Hepatocyte (in vitro differentiated cells): ENCODE measurements around the gene MLC1.

ENCODE experiments used
- CTCF ChIP-seq: fragments of 200-600 bp; sonication (generic); IDR thresholded peaks from 2 replicates; pipeline ENCODE4 v1.5.1; 2016; ENCODE audit warnings: antibody characterized with exemption, mild to moderate bottlenecking; ENCODE audit not compliant: poor library complexity
- EZH2 ChIP-seq: fragments of 200-600 bp; sonication (generic); IDR thresholded peaks from 2 replicates; pipeline ENCODE4 v1.6.1; 2016; ENCODE audit warnings: antibody characterized with exemption, mild to moderate bottlenecking, borderline replicate concordance

GRCh38 chr22:50014053-50014501, 71.1 kb downstream of the MLC1 start:
- TF ChIP-seq CTCF (no peak), EZH2 (no peak)
